HepG2 (cell line): ENCODE results near the gene SLC4A2. TPM values are rescaled to one million over a fixed set of nuclear protein-coding genes. Genes with fewer than 3 reads are reported as not detected.
A peak's percentile ranks its signal among the peaks of the same experiment; 100 is the strongest.

ENCODE experiments used
- BATF2 ChIP-seq: sonication (generic); formaldehyde crosslinking; IDR thresholded peaks from 2 replicates; pipeline ENCODE4 v1.8.0; 2022; ENCODE audit warnings: mild to moderate bottlenecking, missing genetic modification reagents, moderate library complexity
- CCAR2 ChIP-seq: fragments of 200-400 bp; formaldehyde crosslinking; optimal IDR thresholded peaks from 2 replicates; pipeline ENCODE3; 2018; ENCODE audit warnings: low read depth, mild to moderate bottlenecking, low read length, moderate library complexity
- KDM2A ChIP-seq: sonication (generic); formaldehyde crosslinking; IDR thresholded peaks from 2 replicates; pipeline ENCODE4 v1.4.0; 2020; ENCODE audit warnings: low read depth, missing genetic modification reagents, borderline replicate concordance
- KDM3A ChIP-seq: IDR thresholded peaks from 2 replicates; pipeline ENCODE4 v1.6.1; 2018; ENCODE audit warnings: low read depth, missing compliant biosample characterization
- KLF16 ChIP-seq, 2 experiments: sonication (generic) in 1 of 2; formaldehyde crosslinking in 1 of 2; IDR thresholded peaks; 2 replicates each; pipeline versions ENCODE4 v1.6.1 to v1.8.0; 2016 to 2023; ENCODE audit warnings: missing genetic modification reagents in 2 of 2, missing compliant biosample characterization in 1 of 2
- MED13 ChIP-seq: sonication (generic); formaldehyde crosslinking; IDR thresholded peaks from 2 replicates; pipeline ENCODE4 v1.5.0; 2020; ENCODE audit warnings: missing genetic modification reagents
- MEF2D ChIP-seq: sonication (generic); formaldehyde crosslinking; IDR thresholded peaks from 2 replicates; pipeline ENCODE4 v1.5.1; 2020; ENCODE audit warnings: mild to moderate bottlenecking, missing genetic modification reagents
- NCOR1 ChIP-seq: fragments of 200-600 bp; sonication (generic); IDR thresholded peaks from 2 replicates; pipeline ENCODE4 v1.7.0; 2017; ENCODE audit warnings: antibody characterized with exemption, low read length, borderline replicate concordance
- POGZ ChIP-seq: sonication (generic); formaldehyde crosslinking; IDR thresholded peaks from 2 replicates; pipeline ENCODE4 v1.4.0; 2020; ENCODE audit warnings: mild to moderate bottlenecking, missing genetic modification reagents
- ZNF205 ChIP-seq: IDR thresholded peaks from 2 replicates; pipeline ENCODE4 v1.6.1; 2018; ENCODE audit warnings: missing biosample characterization, missing genetic modification reagents
- ZNF33A ChIP-seq: sonication (generic); formaldehyde crosslinking; IDR thresholded peaks from 2 replicates; pipeline ENCODE4 v1.5.1; 2020; ENCODE audit warnings: missing genetic modification reagents, mild to moderate bottlenecking, moderate library complexity, borderline replicate concordance
- ZNF430 ChIP-seq: sonication (generic); formaldehyde crosslinking; IDR thresholded peaks from 2 replicates; pipeline ENCODE4 v1.9.0; 2021; ENCODE audit warnings: mild to moderate bottlenecking, missing genetic modification reagents
- ZNF501 ChIP-seq: sonication (generic); formaldehyde crosslinking; IDR thresholded peaks from 2 replicates; pipeline ENCODE4 v1.5.1; 2020; ENCODE audit warnings: mild to moderate bottlenecking, moderate library complexity, missing genetic modification reagents
- ZNF552 ChIP-seq: sonication (generic); formaldehyde crosslinking; IDR thresholded peaks from 2 replicates; pipeline ENCODE4 v1.9.0; 2022; ENCODE audit warnings: missing genetic modification reagents, mild to moderate bottlenecking, borderline replicate concordance
- ZNF570 ChIP-seq: sonication (generic); formaldehyde crosslinking; IDR thresholded peaks from 2 replicates; pipeline ENCODE4 v1.4.0; 2020; ENCODE audit warnings: mild to moderate bottlenecking, missing genetic modification reagents, borderline replicate concordance
- ZNF609 ChIP-seq: sonication (generic); formaldehyde crosslinking; IDR thresholded peaks from 2 replicates; pipeline ENCODE4 v1.4.0; 2020; ENCODE audit warnings: mild to moderate bottlenecking, missing genetic modification reagents, borderline replicate concordance
- ZNF674 ChIP-seq: sonication (generic); formaldehyde crosslinking; IDR thresholded peaks from 2 replicates; pipeline ENCODE4 v1.5.0; 2020; ENCODE audit warnings: low read depth, mild to moderate bottlenecking, missing genetic modification reagents
- ZNF768 ChIP-seq: sonication (generic); formaldehyde crosslinking; IDR thresholded peaks from 2 replicates; pipeline ENCODE4 v1.4.0; 2020; ENCODE audit warnings: missing genetic modification reagents
- ZNF772 ChIP-seq: sonication (generic); formaldehyde crosslinking; IDR thresholded peaks from 2 replicates; pipeline ENCODE4 v1.5.0; 2020; ENCODE audit warnings: mild to moderate bottlenecking, missing genetic modification reagents
- ZNF775 ChIP-seq: sonication (generic); formaldehyde crosslinking; IDR thresholded peaks from 2 replicates; pipeline ENCODE4 v1.4.0; 2020; ENCODE audit warnings: missing genetic modification reagents, mild to moderate bottlenecking, moderate library complexity, borderline replicate concordance
- ZNF878 ChIP-seq: sonication (generic); formaldehyde crosslinking; IDR thresholded peaks from 2 replicates; pipeline ENCODE4 v1.8.1; 2023; ENCODE audit warnings: mild to moderate bottlenecking, missing genetic modification reagents, moderate library complexity
- polyA plus RNA-seq, 8 experiments: library from polyadenylated mRNA; depleted of rRNA in 3 of 8; stranded (reverse) in 7 of 8; unstranded in 1 of 8; fragments of >200 nt; fragmentation: Illumina TruSeq in 4 of 8; extraction: Trizol in 4 of 8; gene quantifications; 2 replicates each; pipeline versions ENCODE4 v1.2.1 to v1.2.3, GENCODE V29; 2011 to 2016; ENCODE audit warnings: low read depth in 4 of 8, missing spikeins in 1 of 8, mixed read lengths in 1 of 8; ENCODE audit not compliant: insufficient read depth in 1 of 8
- total RNA-seq, 5 experiments: library from RNA; depleted of rRNA; stranded (reverse); fragments of >200 nt; fragmentation: Illumina TruSeq; extraction: Trizol; gene quantifications; 2 replicates each; pipeline ENCODE4 v1.2.3, GENCODE V29; 2016; ENCODE audit warnings: low read depth in 1 of 5

Gene SLC4A2
- total and polyA plus RNA-seq, 2 of the 13 experiments (the other 11 are each of a cell fraction or from before 2014, with no cell fraction given), result 51.9 to 73.4 TPM

DNA sequence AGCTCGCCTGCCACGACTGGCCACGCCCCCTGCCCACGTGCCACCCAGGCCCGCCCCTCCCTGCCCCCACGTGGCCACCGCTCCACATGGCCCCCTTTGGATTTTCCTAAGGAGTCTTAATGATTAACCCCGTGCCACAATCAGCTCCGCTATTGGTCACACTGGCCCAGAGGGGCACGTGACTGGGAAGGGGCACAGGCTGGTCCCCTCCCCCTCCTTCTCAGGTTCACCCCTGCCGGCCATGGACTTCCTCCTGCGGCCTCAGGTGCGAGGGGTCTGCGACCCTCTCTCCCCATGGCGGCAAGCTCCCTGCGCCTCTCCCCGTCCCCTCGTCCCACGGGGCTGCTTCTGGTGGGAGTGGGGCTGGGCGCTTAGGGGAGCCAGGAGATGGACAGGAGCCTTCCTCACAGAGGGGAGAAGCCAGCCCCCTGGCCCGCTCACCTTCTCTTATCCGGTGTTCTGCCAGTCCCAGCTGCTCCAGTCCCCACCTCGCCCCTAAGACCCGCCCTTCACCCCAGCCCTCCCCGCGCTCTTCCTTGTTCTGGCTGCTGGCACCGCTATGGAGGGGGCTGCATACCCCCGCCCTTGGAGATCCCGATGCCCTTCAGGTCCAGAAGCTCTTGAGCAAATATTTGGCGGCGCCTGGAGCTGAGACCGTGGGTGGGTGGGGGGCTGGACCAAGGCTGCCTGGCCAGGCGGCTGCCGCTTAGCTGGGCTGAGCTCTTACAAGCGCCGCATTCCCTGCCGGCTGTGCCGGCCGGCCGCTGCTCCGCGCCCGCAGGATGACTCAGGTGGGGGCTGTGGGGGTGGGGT, 3.2 kb downstream of the SLC4A2 start (continued):
- TF ChIP-seq ZNF609 (CRISPR knock-in tag) (peak; percentile 52), MED13 (CRISPR knock-in tag) (peak; percentile 45; the same call in 1 of the 2 replicates), CCAR2 (no peak), NCOR1 (peak; percentile 64; the same call in 1 of the 2 replicates), ZNF501 (CRISPR knock-in tag) (no peak), ZNF570 (no peak), ZNF772 (no peak; the same call in 1 of the 2 replicates), ZNF674 (CRISPR knock-in tag) (no peak), POGZ (CRISPR knock-in tag) (no peak), ZNF430 (CRISPR knock-in tag) (peak; percentile 25; the same call in 1 of the 2 replicates), KDM2A (CRISPR knock-in tag) (0 out of 2 replicates have a peak, but pooled peaks have one; percentile 45), KLF16 (CRISPR knock-in tag; IDR thresholded peaks at IDR 0.05) (peak in 1 of 2 experiments; percentile 35; a peak in 1 of 4 replicates), ZNF768 (no peak), ZNF552 (CRISPR knock-in tag) (no peak), KDM3A (no peak), BATF2 (CRISPR knock-in tag) (no peak), MEF2D (CRISPR knock-in tag) (no peak; the same call in 1 of the 2 replicates), ZNF205 (no peak), ZNF775 (no peak), ZNF878 (CRISPR knock-in tag) (no peak), ZNF33A (CRISPR knock-in tag) (no peak)
